ENCODE data around the gene EIF2S3. TPM values are rescaled to one million over a fixed set of nuclear protein-coding genes. Genes with fewer than 3 reads are reported as not detected.
A peak's percentile ranks its signal among the peaks of the same experiment; 100 is the strongest.

EIF2S3 gene
- total RNA-seq, 4 donors from 2014 or later = 139 to 179 (median 156) TPM

GRCh38 chrX:24110069-24110468, 55.3 kb downstream of the EIF2S3 start:
- ATAC-seq = no peak

GRCh38 chrX:24113181-24113580, 58.4 kb downstream of the EIF2S3 start:
- no peak overlapping the region for H3K4me3 ChIP-seq
- no peaks in the 10 kb centered on the region for H3K36me3 ChIP-seq
- H3K4me1 ChIP-seq = peaks cover 0 to 8% (median 0%) of the 10 kb centered on the region in 3 donors
- no peaks in the 10 kb centered on the region for H3K9me3 ChIP-seq
- WGBS, 2 donors (ENCODE audit: low coverage in 1 of 2) = 73 to 75% methylated on average over 2 of the region's 2 CpGs
- no peaks in the 10 kb centered on the region for H3K27me3 ChIP-seq
- no peak for TF ChIP-seq POLR2AphosphoS5 (IDR thresholded peaks at IDR 0.05)
- no peak overlapping the region for H3K27ac ChIP-seq
- no peak for ATAC-seq

More at GRCh38 chrX:24110069-24110468, 55.3 kb downstream of the EIF2S3 start:
- no peak for TF ChIP-seq CTCF (IDR thresholded peaks at IDR 0.05)
- TF ChIP-seq EP300 (IDR thresholded peaks at IDR 0.05) = no peak
- no peak for TF ChIP-seq POLR2AphosphoS5 (IDR thresholded peaks at IDR 0.05)
- no peak for TF ChIP-seq POLR2A (IDR thresholded peaks at IDR 0.05)
- Histone ChIP-seq H3K4me1 (no peaks in the 10 kb centered on the region), H3K4me3 (no peak overlapping the region), H3K9me3 (no peaks in the 10 kb centered on the region), H3K27ac (no peak overlapping the region), H3K27me3 (no peaks in the 10 kb centered on the region), H3K36me3 (no peaks in the 10 kb centered on the region)
- WGBS, 2 donors (ENCODE audit: low coverage in 1 of 2) = 50 to 77% methylated on average over 1 of the region's 2 CpGs

GRCh38 chrX:24117258-24117657, 62.5 kb downstream of the EIF2S3 start:
- Histone ChIP-seq H3K4me1 (peaks cover 0 to 8% (median 0%) of the 10 kb centered on the region in 3 donors), H3K36me3 (no peaks in the 10 kb centered on the region), H3K27me3 (no peaks in the 10 kb centered on the region), H3K4me3 (peak overlapping the region in 1 of 2 donors; percentile 12), H3K9me3 (no peaks in the 10 kb centered on the region), H3K27ac (peak overlapping the region; percentile 28 to 70 (median 58))
- ATAC-seq = peak; percentile 82
- TF ChIP-seq POLR2A (IDR thresholded peaks at IDR 0.05) (no peak), POLR2AphosphoS5 (IDR thresholded peaks at IDR 0.05) (no peak), CTCF (IDR thresholded peaks at IDR 0.05) (no peak), EP300 (IDR thresholded peaks at IDR 0.05) (no peak)
- WGBS, 2 donors (ENCODE audit: low coverage in 1 of 2) = 0 to 4% methylated on average over 3 of the region's 3 CpGs

- 17 to 48% methylated on average over 3 to 4 of the region's 4 CpGs for WGBS, 2 donors (ENCODE audit: low coverage in 1 of 2)
- no peaks in the 10 kb centered on the region for H3K27me3 ChIP-seq
- ATAC-seq = no peak
These were observed 69.6 kb downstream of the EIF2S3 start for GRCh38 chrX:24124244-24124799.

GRCh38 chrX:24125028-24125612, 70.4 kb downstream of the EIF2S3 start:
- no peak overlapping the region for H3K27ac ChIP-seq
- peaks cover 0 to 12% (median 0%) of the 10 kb centered on the region in 3 donors for H3K4me1 ChIP-seq
- no peaks in the 10 kb centered on the region for H3K27me3 ChIP-seq
- TF ChIP-seq EP300 (IDR thresholded peaks at IDR 0.05) (no peak), POLR2A (IDR thresholded peaks at IDR 0.05) (no peak), POLR2AphosphoS5 (IDR thresholded peaks at IDR 0.05) (no peak), CTCF (IDR thresholded peaks at IDR 0.05) (no peak)
- WGBS, 2 donors (ENCODE audit: low coverage in 1 of 2) = 73 to 74% methylated on average over 2 to 3 of the region's 8 CpGs
- no peak for ATAC-seq
- no peaks in the 10 kb centered on the region for H3K9me3 ChIP-seq
- H3K36me3 ChIP-seq = no peaks in the 10 kb centered on the region
- no peak overlapping the region for H3K4me3 ChIP-seq

More at GRCh38 chrX:24124244-24124799, 69.6 kb downstream of the EIF2S3 start:
- Histone ChIP-seq H3K9me3 (no peaks in the 10 kb centered on the region), H3K36me3 (no peaks in the 10 kb centered on the region), H3K4me3 (no peak overlapping the region), H3K4me1 (peaks cover 0 to 12% (median 0%) of the 10 kb centered on the region in 3 donors), H3K27ac (no peak overlapping the region)
- no peak for TF ChIP-seq POLR2A (IDR thresholded peaks at IDR 0.05)
- no peak for TF ChIP-seq POLR2AphosphoS5 (IDR thresholded peaks at IDR 0.05)

Other genes with a start within 250 kb of the EIF2S3 start
- 10 to 100 TPM in 1 of 4 donors, 1 to 10 TPM in 3; 4.5 to 19.8 (median 8.7) TPM for gene APOO, start 147.0 kb upstream of the EIF2S3 start, total RNA-seq
- under 1 TPM in 1 of 4 donors, not detected in 3; 0.15 TPM for gene CXorf58, start 146.9 kb upstream of the EIF2S3 start, total RNA-seq
- gene KLHL15, start 27.8 kb upstream of the EIF2S3 start, total RNA-seq = 10 to 100 TPM; 12.2 to 42.3 (median 17.4) TPM
- gene ZFX, start 94.8 kb downstream of the EIF2S3 start, total RNA-seq = 10 to 100 TPM; 59.6 to 94.3 (median 63.1) TPM

Measured in gastroesophageal sphincter (tissue), 4 donors.